Islet precursor cell (in vitro differentiated cells): ENCODE measurements around the gene SMIM22.

Source experiments
- DNase-seq: peaks from one replicate; pipeline ENCODE4 v3.0.0-alpha.2; 2018

The SMIM22 gene

GRCh38 chr16:4795181-4795827 lies at the start of gene SMIM22:
Gene SMIM22, plus strand, starts transcription at chr16:4795369. Its CDS starts 366 bp downstream, at chr16:4795735.
- DNase-seq = no peak

- no peak for DNase-seq
Measured at GRCh38 chr16:4746215-4746614, 49.0 kb upstream of the SMIM22 start.

GRCh38 chr16:4746991-4747574 lies 48.1 kb upstream of the SMIM22 start:
- no peak for DNase-seq

GRCh38 chr16:4747906-4748681 lies 47.1 kb upstream of the SMIM22 start:
- no peak for DNase-seq

- DNase-seq = no peak
Measured at GRCh38 chr16:4748682-4749411, 46.3 kb upstream of the SMIM22 start.

GRCh38 chr16:4749700-4750257 lies 45.4 kb upstream of the SMIM22 start:
- DNase-seq = no peak

- DNase-seq = no peak
Measured at GRCh38 chr16:4750896-4751295, 44.3 kb upstream of the SMIM22 start.

- DNase-seq = no peak
Measured at GRCh38 chr16:4752351-4753100, 42.6 kb upstream of the SMIM22 start.

GRCh38 chr16:4753227-4753626 lies 41.9 kb upstream of the SMIM22 start:
- no peak for DNase-seq

GRCh38 chr16:4754865-4755264 lies 40.3 kb upstream of the SMIM22 start:
- no peak for DNase-seq

GRCh38 chr16:4755687-4756086 lies 39.5 kb upstream of the SMIM22 start:
- no peak for DNase-seq

- DNase-seq = no peak
Measured at GRCh38 chr16:4760221-4760910, 34.8 kb upstream of the SMIM22 start.

GRCh38 chr16:4762205-4762604 lies 33.0 kb upstream of the SMIM22 start:
- no peak for DNase-seq

GRCh38 chr16:4763791-4764190 lies 31.4 kb upstream of the SMIM22 start:
- no peak for DNase-seq

GRCh38 chr16:4765511-4766474 lies 29.4 kb upstream of the SMIM22 start:
- DNase-seq = no peak

- DNase-seq = peak; percentile 99
Measured at GRCh38 chr16:4766875-4767628, 28.1 kb upstream of the SMIM22 start, which contains the start of gene ZNF500. Gene ZNF500, minus strand, starts transcription at chr16:4767162. Its CDS starts 1,184 bp downstream, at chr16:4765978.

GRCh38 chr16:4767872-4768548 lies 27.2 kb upstream of the SMIM22 start:
- no peak for DNase-seq

GRCh38 chr16:4768549-4769305 lies 26.4 kb upstream of the SMIM22 start:
- DNase-seq = peak; percentile 98
